MM.1S (cell line): ENCODE measurements around the gene APOBEC3C.

ENCODE experiments used
- DNase-seq: peaks from one replicate; pipeline ENCODE4 v3.0.0-alpha.2; 2015
- H2AFZ ChIP-seq: fragments of 300-600 bp; sonication (generic); 2 replicates; pipeline ENCODE4 v1.6.0; 2016; ENCODE audit warnings: antibody characterized with exemption, low read length
- H3F3A ChIP-seq: fragments of 300-600 bp; sonication (generic); 2 replicates; pipeline ENCODE4 v1.6.1; 2016; ENCODE audit warnings: mild to moderate bottlenecking, antibody characterized with exemption, low read length, moderate library complexity, mixed read lengths; ENCODE audit not compliant: insufficient read depth
- H3K27ac ChIP-seq: fragments of 300-600 bp; sonication (generic); 2 replicates; pipeline ENCODE4 v1.5.1; 2016; ENCODE audit warnings: mild to moderate bottlenecking, low read length
- H3K27me3 ChIP-seq: fragments of 300-600 bp; sonication (generic); replicated peaks from 2 replicates; pipeline ENCODE4 v1.6.0; 2016; ENCODE audit warnings: low read length; ENCODE audit not compliant: insufficient read depth
- H3K36me3 ChIP-seq: fragments of 300-600 bp; sonication (generic); replicated peaks from 2 replicates; pipeline ENCODE4 v1.6.1; 2016; ENCODE audit warnings: mild to moderate bottlenecking, low read length, mixed read lengths; ENCODE audit not compliant: insufficient read depth
- H3K4me1 ChIP-seq: fragments of 300-600 bp; sonication (generic); 2 replicates; pipeline ENCODE4 v1.6.1; 2016; ENCODE audit warnings: low read length, mixed read lengths
- H3K4me2 ChIP-seq: fragments of 300-600 bp; sonication (generic); 2 replicates; pipeline ENCODE4 v1.6.0; 2016; ENCODE audit warnings: low read depth, low read length
- H3K4me3 ChIP-seq: fragments of 300-600 bp; sonication (generic); 2 replicates; pipeline ENCODE4 v1.5.1; 2016; ENCODE audit warnings: low read length, mixed read lengths
- H3K79me2 ChIP-seq: fragments of 300-600 bp; sonication (generic); 2 replicates; pipeline ENCODE4 v1.6.1; 2016; ENCODE audit warnings: mixed run types, low read length, mixed read lengths
- H3K9ac ChIP-seq: fragments of 300-600 bp; sonication (generic); 2 replicates; pipeline ENCODE4 v1.6.1; 2016; ENCODE audit warnings: low read length, mixed read lengths
- H3K9me2 ChIP-seq: fragments of 300-600 bp; sonication (generic); replicated peaks from 2 replicates; pipeline ENCODE4 v1.6.1; 2016; ENCODE audit warnings: mild to moderate bottlenecking, low read length, mixed read lengths; ENCODE audit not compliant: insufficient read depth
- H3K9me3 ChIP-seq: fragments of 300-600 bp; sonication (generic); replicated peaks from 2 replicates; pipeline ENCODE4 v1.6.1; 2016; ENCODE audit warnings: mild to moderate bottlenecking, low read length, mixed read lengths; ENCODE audit not compliant: insufficient read depth
- H4K20me1 ChIP-seq: fragments of 300-600 bp; sonication (generic); 2 replicates; pipeline ENCODE4 v1.6.1; 2016; ENCODE audit warnings: mild to moderate bottlenecking, low read length, moderate library complexity, mixed read lengths; ENCODE audit not compliant: insufficient read depth
- EZH2 ChIP-seq: fragments of 300-600 bp; sonication (generic); optimal IDR thresholded peaks from 2 replicates; pipeline ENCODE3; 2017; ENCODE audit warnings: low read depth, mild to moderate bottlenecking, antibody characterized with exemption, low read length, mixed read lengths
- EZH2phosphoT487 ChIP-seq: fragments of 300-600 bp; sonication (generic); IDR thresholded peaks from 2 replicates; pipeline ENCODE4 v1.6.1; 2018; ENCODE audit warnings: antibody characterized with exemption, low read length
- TF ChIP-seq, protein P1 (sequence below): fragments of 300-600 bp; sonication (generic); IDR thresholded peaks from 2 replicates; pipeline ENCODE4 v1.5.1; 2016; ENCODE audit warnings: antibody characterized with exemption, low read length, mixed read lengths

Gene APOBEC3C

DNA sequence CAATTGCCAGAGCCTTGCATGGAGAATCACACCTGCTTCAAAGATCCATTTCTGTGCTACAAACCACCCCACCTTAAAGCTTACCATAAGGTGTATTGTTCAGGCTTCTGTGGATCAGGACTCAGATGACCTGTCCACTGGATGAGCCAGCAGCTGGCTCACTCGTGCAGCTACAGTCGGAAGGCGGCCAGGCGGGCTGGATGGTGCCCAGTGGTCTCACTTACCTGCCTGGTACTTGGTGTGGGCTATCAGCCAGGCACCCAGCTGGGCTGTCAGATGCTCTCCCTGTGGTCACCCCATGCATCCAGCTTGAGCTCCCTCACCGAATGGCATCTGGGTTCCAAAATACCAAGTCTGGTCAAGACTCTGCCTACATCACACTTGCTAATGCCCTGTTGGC, 42.9 kb upstream of the APOBEC3C start:
- H3K36me3 ChIP-seq = no peaks in the 10 kb centered on the region
- H3K4me1 ChIP-seq = peaks cover 22% of the 10 kb centered on the region
- H3K4me3 ChIP-seq = no peak overlapping the region
- H2AFZ ChIP-seq = no peak overlapping the region
- no peaks in the 10 kb centered on the region for H3F3A ChIP-seq
- TF ChIP-seq EZH2 (no peak), EZH2phosphoT487 (no peak)
- TF ChIP-seq, protein P1, sequence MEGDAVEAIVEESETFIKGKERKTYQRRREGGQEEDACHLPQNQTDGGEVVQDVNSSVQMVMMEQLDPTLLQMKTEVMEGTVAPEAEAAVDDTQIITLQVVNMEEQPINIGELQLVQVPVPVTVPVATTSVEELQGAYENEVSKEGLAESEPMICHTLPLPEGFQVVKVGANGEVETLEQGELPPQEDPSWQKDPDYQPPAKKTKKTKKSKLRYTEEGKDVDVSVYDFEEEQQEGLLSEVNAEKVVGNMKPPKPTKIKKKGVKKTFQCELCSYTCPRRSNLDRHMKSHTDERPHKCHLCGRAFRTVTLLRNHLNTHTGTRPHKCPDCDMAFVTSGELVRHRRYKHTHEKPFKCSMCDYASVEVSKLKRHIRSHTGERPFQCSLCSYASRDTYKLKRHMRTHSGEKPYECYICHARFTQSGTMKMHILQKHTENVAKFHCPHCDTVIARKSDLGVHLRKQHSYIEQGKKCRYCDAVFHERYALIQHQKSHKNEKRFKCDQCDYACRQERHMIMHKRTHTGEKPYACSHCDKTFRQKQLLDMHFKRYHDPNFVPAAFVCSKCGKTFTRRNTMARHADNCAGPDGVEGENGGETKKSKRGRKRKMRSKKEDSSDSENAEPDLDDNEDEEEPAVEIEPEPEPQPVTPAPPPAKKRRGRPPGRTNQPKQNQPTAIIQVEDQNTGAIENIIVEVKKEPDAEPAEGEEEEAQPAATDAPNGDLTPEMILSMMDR = no peak
- no peak for DNase-seq
- H3K79me2 ChIP-seq = no peaks in the 10 kb centered on the region
- no peak overlapping the region for H3K9ac ChIP-seq
- H4K20me1 ChIP-seq = no peaks in the 10 kb centered on the region
- H3K9me2 ChIP-seq = no peaks in the 10 kb centered on the region
- H3K27ac ChIP-seq = no peak overlapping the region
- no peaks in the 10 kb centered on the region for H3K9me3 ChIP-seq
- no peak overlapping the region for H3K4me2 ChIP-seq
- H3K27me3 ChIP-seq = no peaks in the 10 kb centered on the region

DNA sequence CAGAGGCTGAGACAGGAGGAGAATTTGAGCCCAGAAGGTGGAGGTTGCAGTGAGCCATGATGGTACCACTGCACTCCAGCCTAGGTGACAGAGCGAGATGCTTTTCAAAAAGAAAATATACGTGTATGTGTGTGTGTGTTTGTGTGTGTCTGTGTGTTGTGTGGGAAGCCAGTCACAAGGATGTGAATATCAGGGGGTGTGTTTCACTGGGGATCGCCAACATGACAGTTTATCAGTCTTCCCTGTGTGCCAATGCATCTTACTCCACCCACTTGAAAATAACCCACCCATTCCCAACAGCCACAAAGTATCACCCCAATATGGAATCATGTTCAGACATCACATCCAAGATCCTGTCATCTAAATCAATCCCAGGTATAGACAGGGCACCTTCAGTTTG, 42.3 kb upstream of the APOBEC3C start:
- DNase-seq = no peak
- H3K27ac ChIP-seq = no peak overlapping the region
- H3K9ac ChIP-seq = no peak overlapping the region
- H3K4me3 ChIP-seq = no peak overlapping the region
- H4K20me1 ChIP-seq = no peaks in the 10 kb centered on the region
- H3K79me2 ChIP-seq = no peaks in the 10 kb centered on the region
- H3K4me2 ChIP-seq = no peak overlapping the region
- no peaks in the 10 kb centered on the region for H3K36me3 ChIP-seq
- H3F3A ChIP-seq = no peaks in the 10 kb centered on the region
- no peaks in the 10 kb centered on the region for H3K9me3 ChIP-seq
- peaks cover 18% of the 10 kb centered on the region for H3K4me1 ChIP-seq
- no peaks in the 10 kb centered on the region for H3K27me3 ChIP-seq
- H3K9me2 ChIP-seq = no peaks in the 10 kb centered on the region
- no peak for TF ChIP-seq EZH2
- TF ChIP-seq, protein P1 = no peak
- TF ChIP-seq EZH2phosphoT487 = no peak
- no peak overlapping the region for H2AFZ ChIP-seq

DNA sequence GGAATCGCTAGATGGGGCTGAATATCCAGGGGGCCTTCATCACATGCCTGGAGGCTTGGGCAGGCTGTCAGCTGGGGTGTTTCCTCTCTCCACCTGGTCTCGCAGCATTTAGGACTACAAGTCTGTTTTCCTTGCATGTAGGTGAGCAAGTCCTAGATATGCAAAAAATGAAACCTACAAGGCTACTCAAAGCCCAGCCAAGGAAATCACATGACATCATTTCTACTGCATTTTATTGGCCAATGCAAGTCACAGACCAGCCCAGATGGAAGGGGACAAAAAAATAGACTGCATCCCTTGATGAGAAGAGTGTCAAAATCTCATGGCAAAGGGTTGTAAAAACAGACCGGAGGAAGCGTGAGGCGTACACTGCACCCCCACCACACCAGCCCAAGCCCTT, 41.5 kb upstream of the APOBEC3C start:
- no peaks in the 10 kb centered on the region for H3K9me2 ChIP-seq
- no peaks in the 10 kb centered on the region for H3F3A ChIP-seq
- no peaks in the 10 kb centered on the region for H3K36me3 ChIP-seq
- H2AFZ ChIP-seq = no peak overlapping the region
- H3K4me1 ChIP-seq = peaks cover 11% of the 10 kb centered on the region
- no peaks in the 10 kb centered on the region for H4K20me1 ChIP-seq
- no peak overlapping the region for H3K4me3 ChIP-seq
- no peaks in the 10 kb centered on the region for H3K79me2 ChIP-seq
- no peak overlapping the region for H3K9ac ChIP-seq
- H3K27ac ChIP-seq = no peak overlapping the region
- H3K27me3 ChIP-seq = no peaks in the 10 kb centered on the region
- TF ChIP-seq, protein P1 = no peak
- no peak for TF ChIP-seq EZH2phosphoT487
- TF ChIP-seq EZH2 = no peak
- no peak for DNase-seq
- H3K4me2 ChIP-seq = no peak overlapping the region
- H3K9me3 ChIP-seq = no peaks in the 10 kb centered on the region
